ENCODE results near the gene GULP1.
A peak's percentile ranks its signal among the peaks of the same experiment; 100 is the strongest.

Gene GULP1

DNA sequence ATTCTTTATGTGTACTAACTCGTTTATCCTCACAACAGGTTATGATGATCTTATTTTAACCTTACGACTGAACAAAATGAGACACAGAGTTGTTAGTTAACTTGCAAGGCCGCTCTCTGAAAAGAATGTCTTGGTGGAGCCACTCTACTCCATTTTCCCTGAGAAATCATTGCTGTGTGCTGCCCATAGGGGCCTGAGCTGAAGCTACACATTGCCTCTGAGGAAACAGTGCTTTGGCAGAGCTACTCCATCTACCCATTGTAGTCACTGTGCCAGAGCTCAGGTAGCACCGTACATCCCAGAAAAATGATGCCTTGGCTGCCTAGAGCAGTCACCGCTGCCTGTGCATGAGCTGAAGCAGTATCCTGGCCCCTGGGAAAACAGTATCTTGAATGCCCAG, 61.6 kb downstream of the GULP1 start:
- no peak for DNase-seq (ENCODE audit: low spot score)
- H3K27ac ChIP-seq = no peak overlapping the region
- CTCF ChIA-PET = interaction anchor here (0.6 kb wide), 1 partner anchor 62 kb away, joined by 5 read pairs; the partner anchor contains the start of gene GULP1
- POLR2A ChIA-PET (ENCODE audit: low non-redundant PET) = no interaction called here
- TF ChIP-seq CTCF (conservative IDR thresholded peaks at IDR 0.05; ENCODE audit: low read depth) = no peak

DNA sequence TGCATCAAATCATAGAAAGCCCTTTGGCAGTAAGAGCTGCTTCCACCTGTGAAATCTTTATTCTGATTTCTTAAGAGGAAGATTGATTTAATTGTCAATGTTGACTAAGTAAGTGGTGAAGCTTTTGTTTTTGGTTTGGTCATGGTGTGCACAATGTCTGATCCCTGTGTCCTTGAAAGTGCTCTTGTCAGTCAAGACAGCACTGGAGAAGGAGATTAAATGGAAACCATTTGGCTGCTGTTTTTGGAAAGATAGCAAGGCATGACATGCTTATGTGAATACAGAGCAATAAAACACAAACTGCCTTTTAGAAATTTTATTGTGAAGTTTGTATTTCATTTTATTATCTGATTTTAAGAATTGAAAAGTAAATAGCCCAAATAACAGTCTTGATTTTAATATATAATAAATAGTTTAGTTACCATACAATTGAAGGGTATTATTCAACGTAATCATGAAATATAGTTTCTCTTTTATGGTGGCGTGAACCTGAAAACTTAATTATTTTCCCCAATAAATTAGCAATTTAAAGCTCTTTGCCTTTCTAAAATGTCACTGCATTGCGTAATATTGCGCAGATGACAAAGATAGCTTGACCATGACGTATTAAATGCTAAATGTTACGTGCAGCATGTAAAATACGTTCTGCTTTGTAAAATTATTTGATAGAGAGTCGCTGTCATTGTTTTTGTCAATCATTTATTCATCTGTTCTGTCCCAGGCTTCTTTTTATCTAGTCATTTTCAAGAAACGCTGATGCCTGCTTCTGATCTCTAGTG, 69.0 kb downstream of the GULP1 start:
- no peak for TF ChIP-seq CTCF (conservative IDR thresholded peaks at IDR 0.05; ENCODE audit: low read depth)
- DNase-seq (ENCODE audit: low spot score) = no peak
- ChIA-PET POLR2A (ENCODE audit: low non-redundant PET) (no interaction called here), CTCF (interaction anchor here (0.7 to 0.9 kb wide), 2 partner anchors 69 to 1098 kb away, joined by 3 to 6 read pairs; partner anchors contain the start of gene GULP1)
- no peak overlapping the region for H3K27ac ChIP-seq

DNA sequence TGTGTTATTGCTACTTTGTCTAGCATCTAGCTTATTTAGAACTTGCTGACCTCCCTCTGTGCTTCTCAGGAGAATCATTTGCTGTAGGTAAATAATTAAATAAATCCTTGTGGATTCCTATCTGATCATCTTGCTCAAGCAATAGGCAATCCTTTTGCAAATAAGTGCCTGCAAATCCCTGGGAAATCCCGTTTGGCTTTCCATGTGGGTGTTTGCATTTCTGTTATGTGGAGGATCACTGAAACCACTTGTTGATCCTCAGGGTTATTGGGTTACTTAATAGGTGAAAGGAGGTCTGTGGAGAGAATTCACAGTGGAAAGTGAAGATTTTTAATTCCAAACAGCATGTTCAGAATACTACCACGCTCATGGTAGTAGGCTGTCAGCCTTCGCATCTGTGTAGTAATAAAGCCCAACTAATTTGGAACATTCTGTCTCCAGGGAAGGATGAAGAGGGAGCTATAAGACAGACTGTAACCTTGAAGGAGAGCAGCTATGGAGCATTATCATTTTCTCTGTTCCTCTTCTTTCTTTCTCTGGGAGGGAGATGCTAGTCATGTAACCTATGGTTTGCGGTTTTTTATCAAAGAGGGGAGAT, 72.5 kb downstream of the GULP1 start:
- CTCF ChIA-PET = interaction anchor here (1.1 kb wide), 1 partner anchor 72 kb away, joined by 3 read pairs; the partner anchor contains the start of gene GULP1
- H3K27ac ChIP-seq = no peak overlapping the region

DNA sequence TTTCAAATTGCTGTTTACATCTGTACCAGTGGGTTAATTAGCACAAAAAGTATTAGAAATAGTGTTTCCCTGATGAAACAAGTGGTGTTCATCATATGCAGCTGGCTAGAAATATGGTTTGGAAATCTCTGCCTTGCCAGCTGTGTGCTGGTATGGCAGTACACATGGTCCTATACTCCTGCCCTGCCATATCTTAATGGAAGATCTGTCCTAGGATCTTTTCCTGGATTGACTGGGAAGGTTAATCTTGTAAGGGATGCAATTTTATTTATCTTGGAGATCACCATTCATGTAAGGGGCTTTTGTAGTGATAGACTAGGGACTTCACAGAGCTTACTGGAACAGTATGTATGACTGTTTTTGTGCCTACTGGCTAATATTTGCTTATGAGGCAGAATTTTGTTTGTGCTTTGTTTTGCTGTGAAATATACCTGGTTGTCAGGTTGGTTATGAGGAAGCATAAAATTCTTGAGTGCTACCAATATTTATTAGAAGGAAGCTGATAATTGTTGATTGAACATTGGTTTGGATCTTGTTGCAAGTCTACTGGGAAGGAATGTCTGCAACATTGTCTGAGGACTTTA, 73.5 kb downstream of the GULP1 start:
- ChIA-PET POLR2A (ENCODE audit: low non-redundant PET) (no interaction called here), CTCF (no interaction called here)
- DNase-seq (ENCODE audit: low spot score) = no peak
- TF ChIP-seq CTCF (conservative IDR thresholded peaks at IDR 0.05; ENCODE audit: low read depth) = no peak
- no peak overlapping the region for H3K27ac ChIP-seq

More for the DNA sequence above, 72.5 kb downstream of the GULP1 start:
- no peak for DNase-seq (ENCODE audit: low spot score)
- POLR2A ChIA-PET (ENCODE audit: low non-redundant PET) = no interaction called here
- TF ChIP-seq CTCF (conservative IDR thresholded peaks at IDR 0.05; ENCODE audit: low read depth) = no peak

- ChIA-PET CTCF (interaction anchor here (0.5 kb wide), 1 partner anchor 141 kb away, joined by 3 read pairs; no protein-coding TSS in a partner anchor), POLR2A (ENCODE audit: low non-redundant PET) (no interaction called here)
- no peak for TF ChIP-seq CTCF (conservative IDR thresholded peaks at IDR 0.05; ENCODE audit: low read depth)
- H3K27ac ChIP-seq = no peak overlapping the region
- no peak for DNase-seq (ENCODE audit: low spot score)
Measured at GRCh38 chr2:188367164-188367563, 75.5 kb downstream of the GULP1 start.

DNA sequence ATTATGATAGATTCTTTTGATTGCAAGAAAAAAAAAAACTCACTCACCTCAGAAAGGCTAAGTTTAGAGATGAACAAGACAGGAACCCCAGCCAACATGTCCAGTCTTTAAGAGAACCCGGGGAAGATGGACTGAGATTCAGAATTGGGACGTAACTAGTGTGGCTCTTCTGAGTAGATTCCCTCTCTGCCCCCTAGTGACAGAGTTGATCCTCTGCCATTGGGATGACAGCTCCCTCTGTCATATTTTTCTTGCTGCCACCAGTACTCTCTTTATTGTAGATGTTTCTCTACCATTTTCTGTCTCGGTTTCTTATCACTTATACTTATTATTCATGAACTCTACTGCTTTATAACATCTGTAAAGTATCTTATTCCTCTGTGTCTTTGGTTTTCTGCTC, 77.7 kb downstream of the GULP1 start:
- DNase-seq (ENCODE audit: low spot score) = peak; percentile 44
- CTCF ChIA-PET = interaction anchor here (0.6 to 1.6 kb wide), 5 partner anchors 9 to 1290 kb away, joined by 3 to 6 read pairs (median 4); no protein-coding TSS in a partner anchor
- peak; percentile 68 for TF ChIP-seq CTCF (conservative IDR thresholded peaks at IDR 0.05; ENCODE audit: low read depth)

More for the DNA sequence above, 77.7 kb downstream of the GULP1 start:
- POLR2A ChIA-PET (ENCODE audit: low non-redundant PET) = no interaction called here
- no peak overlapping the region for H3K27ac ChIP-seq

Measured in RWPE1 (cell line).